Natural killer cell (primary cell): Measurements from ENCODE around the gene ZNF215. TPM values are rescaled to one million over a fixed set of nuclear protein-coding genes. Genes with fewer than 3 reads are reported as not detected.

Source experiments
- ATAC-seq, 3 donors: fragments of 150-1000 bp in 2 of 3; fragments of 200-7000 bp in 1 of 3; cut with Tn5 transposase; 1 replicate in 1 of 3; 2 replicates in 2 of 3; pipeline ENCODE4 v1.10.0; 2021; ENCODE audit warnings: mild to moderate bottlenecking in 2 of 3, moderate library complexity in 2 of 3
- DNase-seq, 2 donors: peaks; one replicate each; pipeline versions ENCODE4 v3.0.0 to v3.0.0-alpha.2; 2013 to 2021; ENCODE audit warnings: mixed read lengths in 1 of 2
- H3K27ac ChIP-seq: one replicate; pipeline ENCODE4 v1.5.1; 2013; ENCODE audit warnings: mild to moderate bottlenecking, low read length
- H3K27me3 ChIP-seq: one replicate; pipeline ENCODE4 v1.6.1; 2013; ENCODE audit warnings: low read length; ENCODE audit not compliant: control insufficient read depth, insufficient read depth
- H3K36me3 ChIP-seq: one replicate; pipeline ENCODE4 v1.6.1; 2013; ENCODE audit warnings: low read length; ENCODE audit not compliant: control insufficient read depth, insufficient read depth
- H3K4me1 ChIP-seq: one replicate; pipeline ENCODE4 v1.6.1; 2013; ENCODE audit warnings: low read length; ENCODE audit not compliant: control insufficient read depth, insufficient read depth
- H3K4me3 ChIP-seq: one replicate; pipeline ENCODE4 v1.5.1; 2013; ENCODE audit warnings: low read length
- H3K9me3 ChIP-seq: one replicate; pipeline ENCODE4 v1.6.1; 2013; ENCODE audit warnings: low read length; ENCODE audit not compliant: control insufficient read depth, insufficient read depth
- H3K27ac Mint-ChIP-seq, 2 donors: one replicate each; pipeline ENCODE4 v1.8.0; 2022; ENCODE audit warnings: mild to moderate bottlenecking in 2 of 2, mixed read lengths in 2 of 2, moderate library complexity in 1 of 2
- H3K27me3 Mint-ChIP-seq, 2 donors: one replicate each; pipeline ENCODE4 v1.8.0; 2022; ENCODE audit warnings: low read depth in 2 of 2, mixed read lengths in 2 of 2
- H3K36me3 Mint-ChIP-seq: one replicate; pipeline ENCODE4 v1.8.0; 2022; ENCODE audit warnings: mixed read lengths
- H3K4me1 Mint-ChIP-seq, 2 donors: one replicate each; pipeline ENCODE4 v1.8.0; 2022; ENCODE audit warnings: mixed read lengths in 2 of 2
- H3K4me3 Mint-ChIP-seq: one replicate; pipeline ENCODE4 v1.8.0; 2022; ENCODE audit warnings: mild to moderate bottlenecking, moderate library complexity, mixed read lengths
- H3K9me3 Mint-ChIP-seq, 2 donors: one replicate each; pipeline ENCODE4 v1.8.0; 2022; ENCODE audit warnings: mixed read lengths in 2 of 2
- whole genome bisulfite sequencing: methylation state at CpG from one replicate; pipeline ENCODE4 v1.1.7; 2013; ENCODE audit warnings: missing lambda C conversion rate; ENCODE audit not compliant: insufficient coverage; 5-methylcytosine and 5-hydroxymethylcytosine counted together
- intact Hi-C: fragments of 100-400 bp; cut with micrococcal nuclease; formaldehyde crosslinking; loops from one replicate; pipeline ENCODE4 v1.14.2; 2022
- total RNA-seq, 4 donors: library from RNA; stranded (reverse); fragments of 120-200 nt in 1 of 4; gene quantifications; one replicate each; pipeline versions ENCODE4 v1.2.3 to v1.2.4, GENCODE V29; 2013 to 2022
- TF ChIP-seq, protein P1 (sequence below): fragments of 200-600 bp; IDR thresholded peaks from one replicate; pipeline ENCODE4 v1.8.0; 2022; ENCODE audit warnings: antibody characterized with exemption

The ZNF215 gene
- total RNA-seq, 3 donors from 2014 or later (not counting 1 experiment from before 2014, with no cell fraction given) = 0.26 to 0.80 TPM; not detected in 1

DNA sequence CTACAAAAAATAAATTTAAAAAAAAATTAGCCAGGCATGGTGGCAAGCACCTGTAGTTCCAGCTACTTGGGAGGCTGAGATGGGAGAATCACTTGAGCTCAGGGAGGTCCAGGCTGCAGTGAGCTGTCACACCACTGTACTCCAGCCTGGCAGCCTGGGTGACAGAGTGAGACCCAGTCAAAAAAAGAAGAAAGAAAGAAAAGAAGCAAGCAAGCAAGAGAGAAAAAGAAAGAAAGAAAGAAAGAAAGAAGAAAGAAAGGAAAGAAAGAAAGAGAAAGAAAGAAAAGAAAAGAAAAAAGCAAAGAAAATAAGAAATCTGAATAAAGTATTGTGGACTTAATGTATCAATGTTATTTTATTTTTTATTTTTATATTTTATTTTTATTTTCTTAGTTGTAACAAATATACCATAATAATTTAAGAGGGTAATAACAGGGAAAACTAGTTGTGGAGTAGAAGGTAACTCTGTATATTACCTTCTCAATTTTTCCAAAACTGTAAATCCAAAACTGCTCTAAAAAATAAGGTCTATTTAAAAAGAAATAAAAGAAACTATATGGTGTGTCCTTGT lies 1.1 kb upstream of the ZNF215 start:
- peak overlapping the region; percentile 26 for H3K4me3 Mint-ChIP-seq
- intact Hi-C loops = no loop called here

DNA sequence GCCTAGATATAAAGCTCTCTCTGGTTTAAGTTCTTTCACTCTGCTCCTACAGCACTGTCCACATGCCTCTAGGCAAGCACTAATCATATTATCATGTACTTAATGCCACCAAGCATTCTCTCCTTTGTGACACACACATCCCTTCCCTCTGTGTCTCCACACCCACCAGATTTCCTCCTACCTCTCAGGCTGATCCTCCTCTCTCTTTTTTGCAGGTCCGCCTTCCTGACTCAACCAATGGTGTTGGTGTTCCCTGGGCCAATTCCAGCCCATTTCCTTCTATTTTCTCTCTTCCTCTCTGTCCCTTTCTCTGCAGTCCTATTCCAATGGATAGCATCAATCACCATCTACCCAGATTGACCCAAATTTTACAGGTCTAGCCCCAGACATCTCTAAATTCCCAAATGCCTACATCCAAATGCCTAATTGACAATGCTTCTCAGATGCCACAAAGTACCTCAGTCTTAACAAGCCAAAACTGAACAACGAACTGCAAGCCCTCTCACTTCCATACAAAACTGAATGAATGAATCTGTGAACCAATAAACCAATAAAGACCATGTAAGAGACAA lies 504 bp upstream of the ZNF215 start:
- H3K9me3 ChIP-seq = no peaks in the 10 kb centered on the region
- peaks cover 9% of the 10 kb centered on the region for H3K4me1 ChIP-seq
- H3K36me3 Mint-ChIP-seq = no peaks in the 10 kb centered on the region
- WGBS = 55% methylated on average over 2 of the region's 2 CpGs
- H3K4me3 ChIP-seq = peak overlapping the region; percentile 63
- H3K9me3 Mint-ChIP-seq = peaks cover 0 to 5% of the 10 kb centered on the region in 2 donors
- no peaks in the 10 kb centered on the region for H3K36me3 ChIP-seq
- peaks cover 5% of the 10 kb centered on the region for H3K27me3 ChIP-seq
- H3K27me3 Mint-ChIP-seq = peaks cover 11 to 71% of the 10 kb centered on the region in 2 donors
- H3K27ac ChIP-seq = no peak overlapping the region
- intact Hi-C loops = no loop called here
- H3K4me3 Mint-ChIP-seq = peak overlapping the region; percentile 54
- TF ChIP-seq, protein P1, sequence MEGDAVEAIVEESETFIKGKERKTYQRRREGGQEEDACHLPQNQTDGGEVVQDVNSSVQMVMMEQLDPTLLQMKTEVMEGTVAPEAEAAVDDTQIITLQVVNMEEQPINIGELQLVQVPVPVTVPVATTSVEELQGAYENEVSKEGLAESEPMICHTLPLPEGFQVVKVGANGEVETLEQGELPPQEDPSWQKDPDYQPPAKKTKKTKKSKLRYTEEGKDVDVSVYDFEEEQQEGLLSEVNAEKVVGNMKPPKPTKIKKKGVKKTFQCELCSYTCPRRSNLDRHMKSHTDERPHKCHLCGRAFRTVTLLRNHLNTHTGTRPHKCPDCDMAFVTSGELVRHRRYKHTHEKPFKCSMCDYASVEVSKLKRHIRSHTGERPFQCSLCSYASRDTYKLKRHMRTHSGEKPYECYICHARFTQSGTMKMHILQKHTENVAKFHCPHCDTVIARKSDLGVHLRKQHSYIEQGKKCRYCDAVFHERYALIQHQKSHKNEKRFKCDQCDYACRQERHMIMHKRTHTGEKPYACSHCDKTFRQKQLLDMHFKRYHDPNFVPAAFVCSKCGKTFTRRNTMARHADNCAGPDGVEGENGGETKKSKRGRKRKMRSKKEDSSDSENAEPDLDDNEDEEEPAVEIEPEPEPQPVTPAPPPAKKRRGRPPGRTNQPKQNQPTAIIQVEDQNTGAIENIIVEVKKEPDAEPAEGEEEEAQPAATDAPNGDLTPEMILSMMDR = no peak
- peak overlapping the region in 1 of 2 donors; percentile 32 for H3K27ac Mint-ChIP-seq
- DNase-seq (no peak), ATAC-seq (peak in 1 of 3 donors; percentile 28)
- H3K4me1 Mint-ChIP-seq = peaks cover 17 to 22% of the 10 kb centered on the region in 2 donors

More for the DNA sequence above, 1.1 kb upstream of the ZNF215 start:
- Mint-ChIP-seq H3K36me3 (no peaks in the 10 kb centered on the region), H3K9me3 (peaks cover 0 to 4% of the 10 kb centered on the region in 2 donors), H3K27ac (no peak overlapping the region), H3K27me3 (peaks cover 8 to 71% of the 10 kb centered on the region in 2 donors), H3K4me1 (peaks cover 17 to 22% of the 10 kb centered on the region in 2 donors)
- H3K4me3 ChIP-seq = no peak overlapping the region
- TF ChIP-seq, protein P1 = no peak
- DNase-seq (no peak), ATAC-seq (no peak)
- peaks cover 9% of the 10 kb centered on the region for H3K4me1 ChIP-seq
- peaks cover 5% of the 10 kb centered on the region for H3K27me3 ChIP-seq
- no peak overlapping the region for H3K27ac ChIP-seq
- no peaks in the 10 kb centered on the region for H3K9me3 ChIP-seq
- no peaks in the 10 kb centered on the region for H3K36me3 ChIP-seq

DNA sequence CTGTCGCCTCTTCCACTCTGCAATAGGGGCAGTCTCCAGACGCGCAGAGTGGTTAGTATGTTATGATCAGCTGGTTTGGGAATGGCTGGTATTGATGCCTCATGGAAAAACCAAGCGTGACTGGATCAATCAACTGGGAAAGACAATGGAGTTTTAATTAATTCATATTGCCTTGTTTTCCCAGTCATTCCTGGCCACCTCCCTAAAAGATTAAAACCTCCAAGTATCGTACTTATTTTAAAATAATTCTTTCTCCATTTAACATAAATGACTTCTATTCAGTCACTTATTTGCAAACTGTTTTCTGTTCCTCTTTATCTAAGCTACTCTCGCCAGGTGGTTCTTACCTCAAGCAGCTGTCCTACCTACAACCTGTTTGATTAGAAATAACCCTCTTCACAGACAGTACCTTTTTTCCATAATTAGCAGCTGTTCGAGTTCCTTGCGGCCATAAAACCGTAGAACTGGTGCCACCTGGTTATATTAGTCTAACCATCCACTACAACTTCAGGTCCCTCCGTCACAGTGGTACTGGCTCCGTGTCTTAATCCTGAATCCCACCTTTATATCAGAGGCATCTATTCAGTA lies 898 bp downstream of the ZNF215 start:
- Mint-ChIP-seq H3K4me3 (peak overlapping the region; percentile 64), H3K36me3 (no peaks in the 10 kb centered on the region), H3K9me3 (peaks cover 0 to 4% of the 10 kb centered on the region in 2 donors), H3K4me1 (peaks cover 17 to 22% of the 10 kb centered on the region in 2 donors), H3K27ac (no peak overlapping the region), H3K27me3 (peaks cover 8 to 64% of the 10 kb centered on the region in 2 donors)
- no peak overlapping the region for H3K27ac ChIP-seq
- ATAC-seq = no peak
- H3K4me3 ChIP-seq = peak overlapping the region; percentile 63
- WGBS = 7% methylated on average over 10 of the region's 11 CpGs
- H3K36me3 ChIP-seq = no peaks in the 10 kb centered on the region
- H3K4me1 ChIP-seq = peaks cover 9% of the 10 kb centered on the region
- H3K27me3 ChIP-seq = peaks cover 5% of the 10 kb centered on the region
- no peak for DNase-seq
- no peaks in the 10 kb centered on the region for H3K9me3 ChIP-seq
- intact Hi-C loops = no loop called here
- TF ChIP-seq, protein P1 = no peak
